AG08395 (cell line): Measurements from ENCODE around the gene COL6A5.

Experiments used
- DNase-seq: peaks from one replicate; pipeline ENCODE4 v3.0.0; 2012; ENCODE audit warnings: mixed read lengths, low spot score

COL6A5 gene

DNA sequence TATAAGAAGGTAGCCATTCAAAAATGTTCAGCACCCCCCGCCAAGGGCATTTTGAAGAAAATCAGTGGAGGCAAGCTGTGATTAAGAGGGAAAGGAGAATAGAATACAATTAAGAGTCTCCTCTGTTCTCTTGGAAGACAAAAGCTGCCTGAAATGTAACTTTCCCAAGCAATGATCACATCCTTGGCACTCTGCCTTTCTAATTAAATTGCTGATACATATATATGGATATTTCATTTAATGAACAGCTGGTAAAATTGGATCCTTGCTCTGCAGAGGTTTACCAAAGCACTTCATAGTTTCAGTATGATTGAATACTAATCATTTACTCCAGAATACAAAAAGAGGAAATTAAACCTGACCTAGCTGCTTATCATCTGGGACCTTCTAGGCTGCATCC lies 182.0 kb downstream of the COL6A5 start:
- no peak for DNase-seq

DNA sequence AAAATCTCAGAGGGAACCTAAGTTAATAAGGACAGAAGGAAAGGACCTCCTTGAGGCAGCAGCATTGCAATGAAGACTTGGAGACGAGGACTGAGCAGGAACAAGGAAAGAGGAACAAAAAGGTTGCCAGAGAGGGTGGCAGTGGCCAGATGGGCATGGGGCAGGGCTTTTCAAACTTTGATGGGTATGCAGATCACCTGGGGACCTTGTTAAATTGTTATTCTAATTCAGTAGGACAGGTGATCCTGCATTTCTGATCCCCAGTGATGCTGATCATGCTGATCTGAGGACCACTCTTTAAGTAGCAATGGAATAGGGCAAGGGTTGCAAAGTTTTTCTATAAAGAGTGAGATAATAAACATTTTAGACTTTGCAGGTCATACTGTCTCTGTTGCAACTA lies 182.6 kb downstream of the COL6A5 start:
- no peak for DNase-seq

DNA sequence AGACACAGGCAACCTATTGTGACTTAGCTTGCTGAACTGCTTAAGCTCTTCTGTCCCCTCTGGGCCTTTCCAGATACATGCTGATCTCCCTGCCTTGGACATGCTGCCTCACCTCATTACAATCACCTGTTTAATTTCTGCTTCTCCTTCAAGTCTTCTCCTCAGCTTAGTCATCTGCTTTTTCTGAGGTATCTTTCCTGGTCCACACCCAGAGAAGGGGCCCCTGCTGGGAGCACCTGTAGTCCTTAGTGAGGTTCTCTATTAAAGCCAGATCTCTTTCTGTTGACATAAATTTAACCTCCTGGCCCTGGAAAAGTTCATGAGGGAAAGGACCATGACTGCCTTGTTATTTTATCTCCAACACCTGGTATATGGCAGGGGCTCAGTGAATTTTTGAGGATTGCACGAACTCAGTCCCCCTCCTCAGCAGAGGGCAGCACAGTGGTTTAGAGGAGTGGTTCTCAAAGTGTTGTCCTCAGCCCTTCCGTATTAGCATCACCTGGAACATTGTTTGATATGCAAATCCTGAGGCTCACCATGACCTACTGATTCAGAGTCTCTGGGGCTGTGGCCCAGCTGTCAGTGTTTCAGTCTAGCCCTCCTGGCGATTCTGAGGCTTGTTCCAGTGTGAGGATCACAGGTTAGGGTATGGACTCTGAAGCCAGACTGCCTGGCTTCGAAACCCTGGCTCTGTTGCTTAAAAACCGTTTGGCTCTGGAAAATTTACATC lies 184.2 kb downstream of the COL6A5 start:
- no peak for DNase-seq

DNA sequence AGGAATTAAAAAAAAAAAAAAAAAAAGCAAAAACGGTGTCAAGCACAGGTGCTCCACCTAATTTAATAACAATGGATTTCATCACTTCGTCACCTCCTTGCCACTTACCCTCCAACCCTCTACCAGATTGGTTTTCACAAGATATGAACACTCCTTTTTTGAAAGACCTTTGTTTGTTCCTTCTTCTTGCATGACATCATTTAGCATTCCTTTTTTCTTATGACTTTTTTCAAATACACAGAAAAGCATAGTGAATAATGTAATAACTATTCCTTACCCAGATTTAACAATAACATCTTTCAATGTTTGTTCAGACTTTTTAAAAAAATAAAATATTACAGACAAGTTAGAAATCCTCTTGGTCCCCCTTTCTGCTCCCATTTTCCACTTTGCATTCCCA lies 187.8 kb downstream of the COL6A5 start:
- DNase-seq: no peak
